ENCODE results near the gene LY86. TPM values are rescaled to one million over a fixed set of nuclear protein-coding genes. Genes with fewer than 3 reads are reported as not detected.
A peak's percentile ranks its signal among the peaks of the same experiment; 100 is the strongest.

The LY86 gene
- total and polyA plus RNA-seq, 7 experiments from 2014 or later, result 1.5 to 19.6 (median 5.4) TPM

GRCh38 chr6:6652932-6653331 lies 64.4 kb downstream of the LY86 start:
- peaks cover 37 to 85% (median 66%) of the 10 kb centered on the region in 7 donors for H3K4me1 Mint-ChIP-seq
- H3K27me3 Mint-ChIP-seq, result no peaks in the 10 kb centered on the region
- peaks cover 0 to 8% (median 0%) of the 10 kb centered on the region in 11 donors for H3K9me3 Mint-ChIP-seq
- H3K27ac ChIP-seq (ENCODE audit: low read depth, low read length), result no peak overlapping the region
- no peaks in the 10 kb centered on the region for H3K9me3 ChIP-seq (ENCODE audit: control insufficient read depth in 2 of 3, low read length in 3 of 3)
- intact Hi-C loops (cut with micrococcal nuclease), result no loop called here
- H3K36me3 Mint-ChIP-seq, result peaks cover 0 to 38% (median 0%) of the 10 kb centered on the region in 5 donors
- H3K27ac Mint-ChIP-seq, result peak overlapping the region in 6 of 9 donors; percentile 49 to 99 (median 76)
- ATAC-seq, result no peak
- DNase-seq, result no peak
- no peaks in the 10 kb centered on the region for H3K27me3 ChIP-seq (ENCODE audit: control insufficient read depth in 2 of 2, insufficient read depth in 2 of 2, low read length in 2 of 2)
- POLR2A ChIA-PET, result interaction anchor here (0.6 kb wide), 1 partner anchor 480 kb away, joined by 3 read pairs; no protein-coding TSS in a partner anchor
- CTCF ChIA-PET, result no interaction called here
- H3K36me3 ChIP-seq (ENCODE audit: control insufficient read depth in 2 of 3, insufficient read depth in 3 of 3, low read length in 3 of 3), result no peaks in the 10 kb centered on the region
- H3K4me3 Mint-ChIP-seq, result peak overlapping the region in 2 of 10 donors; percentile 7 to 36
- H3K4me3 ChIP-seq (ENCODE audit: low read length), result no peak overlapping the region
- H3K4me1 ChIP-seq (ENCODE audit: control insufficient read depth in 2 of 2, insufficient read depth in 2 of 2, low read length in 2 of 2), result peaks cover 4 to 50% of the 10 kb centered on the region in 2 donors

GRCh38 chr6:6654599-6655575 lies 66.4 kb downstream of the LY86 start:
- intact Hi-C loops (cut with micrococcal nuclease), result loop anchor here in 1 of 2 donors (1.0 to 5.0 kb wide), 4 partner anchors 41 to 482 kb away; no protein-coding TSS in a partner anchor
- ChIA-PET CTCF (interaction anchor here (1.0 kb wide), 1 partner anchor 20 kb away, joined by 3 read pairs; no protein-coding TSS in a partner anchor), POLR2A (interaction anchor here (1.0 to 1.6 kb wide), 3 partner anchors 40 to 51 kb away, joined by 3 to 5 read pairs (median 5); no protein-coding TSS in a partner anchor)
- H3K27me3 Mint-ChIP-seq, result no peaks in the 10 kb centered on the region
- no peaks in the 10 kb centered on the region for H3K36me3 ChIP-seq (ENCODE audit: control insufficient read depth in 2 of 3, insufficient read depth in 3 of 3, low read length in 3 of 3)
- H3K27ac ChIP-seq (ENCODE audit: low read depth, low read length), result peak overlapping the region; percentile 45
- no peaks in the 10 kb centered on the region for H3K9me3 ChIP-seq (ENCODE audit: control insufficient read depth in 2 of 3, low read length in 3 of 3)
- ATAC-seq (peak; percentile 62), DNase-seq (peak in 8 of 9 donors; percentile 25 to 77 (median 60))
- H3K27me3 ChIP-seq (ENCODE audit: control insufficient read depth in 2 of 2, insufficient read depth in 2 of 2, low read length in 2 of 2), result no peaks in the 10 kb centered on the region
- H3K9me3 Mint-ChIP-seq, result peaks cover 0 to 4% (median 0%) of the 10 kb centered on the region in 11 donors
- peaks cover 48 to 94% (median 82%) of the 10 kb centered on the region in 7 donors for H3K4me1 Mint-ChIP-seq
- H3K4me3 ChIP-seq (ENCODE audit: low read length), result no peak overlapping the region
- peaks cover 4 to 67% of the 10 kb centered on the region in 2 donors for H3K4me1 ChIP-seq (ENCODE audit: control insufficient read depth in 2 of 2, insufficient read depth in 2 of 2, low read length in 2 of 2)
- peak overlapping the region; percentile 60 to 85 (median 76) for H3K4me3 Mint-ChIP-seq
- peaks cover 0 to 40% (median 0%) of the 10 kb centered on the region in 5 donors for H3K36me3 Mint-ChIP-seq
- peak overlapping the region; percentile 65 to 99 (median 97) for H3K27ac Mint-ChIP-seq

GRCh38 chr6:6655805-6656251 lies 67.3 kb downstream of the LY86 start:
- DNase-seq, result peak in 1 of 9 donors; percentile 38
- peaks cover 0 to 33% (median 0%) of the 10 kb centered on the region in 5 donors for H3K36me3 Mint-ChIP-seq
- POLR2A ChIA-PET, result interaction anchor here (1.0 kb wide), 2 partner anchors 42 to 45 kb away, joined by 4 read pairs; no protein-coding TSS in a partner anchor
- no peak for ATAC-seq
- peak overlapping the region; percentile 39 to 85 (median 64) for H3K4me3 Mint-ChIP-seq
- CTCF ChIA-PET, result interaction anchor here (0.6 to 0.9 kb wide), 2 partner anchors 46 to 503 kb away, joined by 3 to 6 read pairs; no protein-coding TSS in a partner anchor
- Histone ChIP-seq H3K4me3 (ENCODE audit: low read length) (no peak overlapping the region), H3K36me3 (ENCODE audit: control insufficient read depth in 2 of 3, insufficient read depth in 3 of 3, low read length in 3 of 3) (no peaks in the 10 kb centered on the region), H3K9me3 (ENCODE audit: control insufficient read depth in 2 of 3, low read length in 3 of 3) (no peaks in the 10 kb centered on the region), H3K27ac (ENCODE audit: low read depth, low read length) (peak overlapping the region; percentile 45), H3K27me3 (ENCODE audit: control insufficient read depth in 2 of 2, insufficient read depth in 2 of 2, low read length in 2 of 2) (no peaks in the 10 kb centered on the region), H3K4me1 (ENCODE audit: control insufficient read depth in 2 of 2, insufficient read depth in 2 of 2, low read length in 2 of 2) (peaks cover 4 to 73% of the 10 kb centered on the region in 2 donors)
- H3K9me3 Mint-ChIP-seq, result peaks cover 0 to 4% (median 0%) of the 10 kb centered on the region in 11 donors
- no peaks in the 10 kb centered on the region for H3K27me3 Mint-ChIP-seq
- intact Hi-C loops (cut with micrococcal nuclease), result loop anchor here (1.0 to 5.0 kb wide), 5 partner anchors 42 to 481 kb away; partner anchors contain the start of gene LY86 (in 1 of the 2)
- peak overlapping the region in 8 of 9 donors; percentile 91 to 99 (median 98) for H3K27ac Mint-ChIP-seq
- peaks cover 48 to 98% (median 92%) of the 10 kb centered on the region in 7 donors for H3K4me1 Mint-ChIP-seq

GRCh38 chr6:6656287-6656686 lies 67.8 kb downstream of the LY86 start:
- Mint-ChIP-seq H3K36me3 (peaks cover 0 to 30% (median 0%) of the 10 kb centered on the region in 5 donors), H3K27ac (peak overlapping the region in 8 of 9 donors; percentile 91 to 99 (median 98)), H3K9me3 (peaks cover 0 to 4% (median 0%) of the 10 kb centered on the region in 11 donors), H3K4me3 (peak overlapping the region in 9 of 10 donors; percentile 39 to 83 (median 51)), H3K4me1 (peaks cover 47 to 100% (median 95%) of the 10 kb centered on the region in 7 donors), H3K27me3 (no peaks in the 10 kb centered on the region)
- intact Hi-C loops (cut with micrococcal nuclease), result loop anchor here (1.0 to 5.0 kb wide), 3 partner anchors 42 to 481 kb away; partner anchors contain the start of gene LY86 (in 1 of the 2)
- ChIA-PET CTCF (interaction anchor here (0.6 to 0.9 kb wide), 2 partner anchors 46 to 502 kb away, joined by 3 to 6 read pairs; no protein-coding TSS in a partner anchor), POLR2A (interaction anchor here (1.0 kb wide), 2 partner anchors 43 to 46 kb away, joined by 4 read pairs; no protein-coding TSS in a partner anchor)
- Histone ChIP-seq H3K27ac (ENCODE audit: low read depth, low read length) (peak overlapping the region; percentile 26), H3K27me3 (ENCODE audit: control insufficient read depth in 2 of 2, insufficient read depth in 2 of 2, low read length in 2 of 2) (no peaks in the 10 kb centered on the region), H3K9me3 (ENCODE audit: control insufficient read depth in 2 of 3, low read length in 3 of 3) (no peaks in the 10 kb centered on the region), H3K36me3 (ENCODE audit: control insufficient read depth in 2 of 3, insufficient read depth in 3 of 3, low read length in 3 of 3) (no peaks in the 10 kb centered on the region), H3K4me3 (ENCODE audit: low read length) (no peak overlapping the region), H3K4me1 (ENCODE audit: control insufficient read depth in 2 of 2, insufficient read depth in 2 of 2, low read length in 2 of 2) (peaks cover 4 to 76% of the 10 kb centered on the region in 2 donors)
- DNase-seq, result peak in 1 of 9 donors; percentile 26
- ATAC-seq, result no peak

- Mint-ChIP-seq H3K4me3 (peak overlapping the region in 7 of 10 donors; percentile 36 to 82 (median 58)), H3K27ac (peak overlapping the region in 8 of 9 donors; percentile 87 to 99 (median 98)), H3K27me3 (no peaks in the 10 kb centered on the region), H3K9me3 (peaks cover 0 to 4% (median 0%) of the 10 kb centered on the region in 11 donors), H3K4me1 (peaks cover 52 to 100% (median 99%) of the 10 kb centered on the region in 7 donors), H3K36me3 (peaks cover 0 to 24% (median 0%) of the 10 kb centered on the region in 5 donors)
- POLR2A ChIA-PET, result interaction anchor here (4.7 kb wide), 1 partner anchor 46 kb away, joined by 46 read pairs; no protein-coding TSS in a partner anchor
- Histone ChIP-seq H3K27ac (ENCODE audit: low read depth, low read length) (peak overlapping the region; percentile 83), H3K9me3 (ENCODE audit: control insufficient read depth in 2 of 3, low read length in 3 of 3) (no peaks in the 10 kb centered on the region), H3K4me1 (ENCODE audit: control insufficient read depth in 2 of 2, insufficient read depth in 2 of 2, low read length in 2 of 2) (peaks cover 4 to 81% of the 10 kb centered on the region in 2 donors), H3K27me3 (ENCODE audit: control insufficient read depth in 2 of 2, insufficient read depth in 2 of 2, low read length in 2 of 2) (no peaks in the 10 kb centered on the region), H3K4me3 (ENCODE audit: low read length) (no peak overlapping the region), H3K36me3 (ENCODE audit: control insufficient read depth in 2 of 3, insufficient read depth in 3 of 3, low read length in 3 of 3) (no peaks in the 10 kb centered on the region)
- intact Hi-C loops (cut with micrococcal nuclease), result loop anchor here in 1 of 2 donors (5.0 kb wide), 1 partner anchor 480 kb away; no protein-coding TSS in a partner anchor
- ATAC-seq (no peak), DNase-seq (peak in 1 of 9 donors; percentile 22)
- CTCF ChIA-PET, result no interaction called here
Measured at GRCh38 chr6:6657085-6657819, 68.7 kb downstream of the LY86 start.

All from naive thymus-derived CD4-positive, alpha-beta T cell (primary cell).